Esophagus muscularis mucosa (tissue), 4 donors: ENCODE results near the gene KLF6. TPM values are rescaled to one million over a fixed set of nuclear protein-coding genes. Genes with fewer than 3 reads are reported as not detected.

Experiments used
- DNase-seq: peaks from one replicate; pipeline ENCODE4 v3.0.0-alpha.2; 2017; ENCODE audit errors: extremely low spot score
- H3K27ac ChIP-seq, 4 donors: fragments of 200-600 bp; sonication (generic); replicated peaks in 1 of 4; 1 replicate in 3 of 4; 2 replicates in 1 of 4; pipeline ENCODE4 v1.5.1; 2016 to 2019; ENCODE audit warnings: mild to moderate bottlenecking in 1 of 4
- H3K27me3 ChIP-seq, 4 donors: fragments of 200-600 bp; sonication (generic); one replicate each; pipeline versions ENCODE4 v1.5.1 to v1.6.0; 2016 to 2019
- H3K36me3 ChIP-seq, 4 donors: fragments of 200-600 bp; sonication (generic); one replicate each; pipeline ENCODE4 v1.5.1; 2016 to 2019
- H3K4me1 ChIP-seq, 4 donors: fragments of 200-600 bp; sonication (generic); one replicate each; pipeline ENCODE4 v1.5.1; 2016 to 2019
- H3K4me3 ChIP-seq, 4 donors: fragments of 200-600 bp; sonication (generic); 1 replicate in 2 of 4; 2 replicates in 2 of 4; pipeline ENCODE4 v1.5.1; 2016 to 2019; ENCODE audit warnings: mild to moderate bottlenecking in 4 of 4, moderate library complexity in 1 of 4
- H3K9me3 ChIP-seq, 4 donors: fragments of 200-600 bp; sonication (generic); 1 replicate in 3 of 4; 2 replicates in 1 of 4; pipeline ENCODE4 v1.5.1; 2016 to 2019
- EP300 ChIP-seq: sonication (generic); formaldehyde crosslinking; IDR thresholded peaks from one replicate; pipeline ENCODE4 v1.6.1; 2017; ENCODE audit warnings: antibody characterized with exemption
- POLR2A ChIP-seq: fragments of 450-650 bp; IDR thresholded peaks from one replicate; pipeline ENCODE4 v1.6.1; 2017; ENCODE audit warnings: antibody characterized with exemption, moderate library complexity, mild to moderate bottlenecking, low read depth
- POLR2AphosphoS5 ChIP-seq, 2 donors: sonication (generic); formaldehyde crosslinking; IDR thresholded peaks; one replicate each; pipeline ENCODE4 v1.6.1; 2017; ENCODE audit warnings: antibody characterized with exemption in 2 of 2
- WGBS: methylation state at CpG from one replicate; pipeline ENCODE4 v1.1.5; 2018; 5-methylcytosine and 5-hydroxymethylcytosine counted together
- intact Hi-C: fragments of 100-400 bp; cut with DNase I; formaldehyde crosslinking; loops from one replicate; pipeline ENCODE4 v1.15.1; 2023
- total RNA-seq, 4 donors: library from RNA; depleted of rRNA; stranded (reverse); fragments of >200 nt; gene quantifications; one replicate each; pipeline versions ENCODE4 v1.1.0 to v1.2.1, GENCODE V29; 2016
- TF ChIP-seq, protein P1 (sequence below), 3 experiments: fragments of 200-600 bp in 2 of 3; fragments of 450-650 bp in 1 of 3; sonication (generic) in 2 of 3; IDR thresholded peaks; one replicate each; pipeline ENCODE4 v1.5.1; 2017 to 2019; ENCODE audit warnings: antibody characterized with exemption in 3 of 3, mild to moderate bottlenecking in 2 of 3, moderate library complexity in 1 of 3

Gene KLF6
- total RNA-seq, 4 donors from 2014 or later, result 114 to 145 (median 123) TPM

DNA sequence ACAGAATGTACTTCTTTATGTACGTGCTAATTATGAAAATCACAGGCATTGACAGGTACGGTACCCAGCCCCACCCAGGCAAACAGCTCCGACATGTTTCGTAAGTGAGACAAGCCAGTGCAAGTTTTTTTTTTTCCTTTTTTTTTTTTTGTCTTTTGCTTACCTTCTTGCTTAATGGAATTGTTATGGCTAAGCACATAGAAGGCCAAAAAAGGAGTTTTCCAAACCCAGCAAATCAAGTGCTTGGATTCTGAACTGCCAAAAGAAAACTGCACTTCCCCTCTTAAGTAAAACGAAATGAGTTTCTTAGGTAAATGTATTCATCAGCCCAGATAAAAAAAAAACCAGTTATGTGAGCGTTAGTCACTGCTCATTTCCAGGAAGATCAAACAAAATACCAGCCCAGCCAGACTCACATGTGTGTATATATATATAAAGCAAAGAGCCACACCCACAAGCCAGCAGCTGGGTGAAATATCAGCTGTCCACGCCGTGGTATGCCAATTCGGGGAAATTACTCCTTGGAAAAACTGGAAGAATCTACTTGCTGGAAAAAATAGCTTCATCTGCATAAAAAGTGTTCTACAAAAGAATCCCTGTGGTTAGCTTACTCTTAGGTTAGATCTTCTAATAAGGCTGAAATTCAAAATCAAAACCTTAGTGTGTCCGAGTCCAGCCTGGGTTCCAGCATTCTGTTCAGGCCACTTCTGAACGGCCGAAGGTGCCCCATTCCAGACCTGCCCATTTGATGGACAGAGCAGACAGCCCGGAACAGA lies 8.0 kb downstream of the KLF6 start:
- H3K27me3 ChIP-seq, result no peaks in the 10 kb centered on the region
- H3K27ac ChIP-seq, result peak overlapping the region; percentile 97 to 100 (median 99)
- peaks cover 50 to 79% (median 59%) of the 10 kb centered on the region in 4 donors for H3K36me3 ChIP-seq
- 21% methylated on average over 13 of the region's 13 CpGs for WGBS
- DNase-seq, result no peak
- TF ChIP-seq POLR2AphosphoS5 (IDR thresholded peaks at IDR 0.05), result peak in 1 of 2 donors; percentile 55
- TF ChIP-seq, protein P1, sequence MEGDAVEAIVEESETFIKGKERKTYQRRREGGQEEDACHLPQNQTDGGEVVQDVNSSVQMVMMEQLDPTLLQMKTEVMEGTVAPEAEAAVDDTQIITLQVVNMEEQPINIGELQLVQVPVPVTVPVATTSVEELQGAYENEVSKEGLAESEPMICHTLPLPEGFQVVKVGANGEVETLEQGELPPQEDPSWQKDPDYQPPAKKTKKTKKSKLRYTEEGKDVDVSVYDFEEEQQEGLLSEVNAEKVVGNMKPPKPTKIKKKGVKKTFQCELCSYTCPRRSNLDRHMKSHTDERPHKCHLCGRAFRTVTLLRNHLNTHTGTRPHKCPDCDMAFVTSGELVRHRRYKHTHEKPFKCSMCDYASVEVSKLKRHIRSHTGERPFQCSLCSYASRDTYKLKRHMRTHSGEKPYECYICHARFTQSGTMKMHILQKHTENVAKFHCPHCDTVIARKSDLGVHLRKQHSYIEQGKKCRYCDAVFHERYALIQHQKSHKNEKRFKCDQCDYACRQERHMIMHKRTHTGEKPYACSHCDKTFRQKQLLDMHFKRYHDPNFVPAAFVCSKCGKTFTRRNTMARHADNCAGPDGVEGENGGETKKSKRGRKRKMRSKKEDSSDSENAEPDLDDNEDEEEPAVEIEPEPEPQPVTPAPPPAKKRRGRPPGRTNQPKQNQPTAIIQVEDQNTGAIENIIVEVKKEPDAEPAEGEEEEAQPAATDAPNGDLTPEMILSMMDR (IDR thresholded peaks at IDR 0.05), result no peak
- peak; percentile 81 for TF ChIP-seq EP300
- TF ChIP-seq POLR2A, result no peak
- H3K9me3 ChIP-seq, result no peaks in the 10 kb centered on the region
- intact Hi-C loops, result loop anchor here (5.0 to 10.0 kb wide), 3 partner anchors 152 to 530 kb away; no protein-coding TSS in a partner anchor
- H3K4me1 ChIP-seq, result peaks cover 66 to 77% (median 73%) of the 10 kb centered on the region in 4 donors
- H3K4me3 ChIP-seq, result peak overlapping the region; percentile 9 to 79 (median 45)

DNA sequence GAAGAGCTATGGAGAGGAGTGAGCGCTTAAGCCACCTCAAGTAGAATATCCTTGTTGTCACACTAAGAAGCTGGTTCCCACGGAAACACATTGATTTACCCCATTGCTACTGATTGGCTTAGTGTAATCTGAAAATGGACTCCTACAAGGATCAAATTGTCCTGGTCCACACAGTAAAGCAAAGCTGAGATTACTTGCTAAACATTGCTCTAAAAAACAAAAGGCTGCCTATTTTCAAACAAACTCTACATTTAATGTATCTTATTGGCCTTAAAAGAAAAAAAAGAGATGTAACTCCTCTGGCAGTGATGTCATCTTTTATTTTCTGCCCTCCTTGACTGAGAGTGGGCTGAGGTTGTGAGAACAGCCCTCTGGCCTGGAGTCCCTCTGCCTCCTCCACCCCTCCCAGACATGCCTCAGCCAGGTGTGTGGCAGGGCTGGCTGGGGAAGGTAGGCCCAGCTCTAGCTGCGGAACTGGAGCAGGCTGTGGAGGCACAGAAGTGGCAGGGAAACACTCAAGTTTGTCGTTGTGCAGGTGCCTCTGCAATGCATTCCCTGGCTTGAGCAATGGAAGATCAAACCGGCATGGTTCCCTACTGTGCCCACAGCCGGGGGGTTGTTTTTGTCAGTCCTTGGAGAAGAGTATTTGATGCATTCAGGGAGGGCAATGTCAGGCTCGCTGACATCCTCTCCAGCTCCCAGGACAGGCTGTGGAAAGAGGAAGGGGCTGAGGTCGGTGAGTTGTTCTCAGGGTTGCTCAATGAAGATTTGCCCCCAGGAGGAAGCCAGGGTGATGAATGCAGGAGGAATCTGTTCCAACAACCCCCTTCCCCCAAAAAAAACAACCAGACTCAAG lies 9.1 kb downstream of the KLF6 start:
- Histone ChIP-seq H3K4me1 (peaks cover 59 to 67% (median 63%) of the 10 kb centered on the region in 4 donors), H3K4me3 (peak overlapping the region in 1 of 4 donors; percentile 10)
- WGBS, result 49% methylated on average over 8 of the region's 8 CpGs

DNA sequence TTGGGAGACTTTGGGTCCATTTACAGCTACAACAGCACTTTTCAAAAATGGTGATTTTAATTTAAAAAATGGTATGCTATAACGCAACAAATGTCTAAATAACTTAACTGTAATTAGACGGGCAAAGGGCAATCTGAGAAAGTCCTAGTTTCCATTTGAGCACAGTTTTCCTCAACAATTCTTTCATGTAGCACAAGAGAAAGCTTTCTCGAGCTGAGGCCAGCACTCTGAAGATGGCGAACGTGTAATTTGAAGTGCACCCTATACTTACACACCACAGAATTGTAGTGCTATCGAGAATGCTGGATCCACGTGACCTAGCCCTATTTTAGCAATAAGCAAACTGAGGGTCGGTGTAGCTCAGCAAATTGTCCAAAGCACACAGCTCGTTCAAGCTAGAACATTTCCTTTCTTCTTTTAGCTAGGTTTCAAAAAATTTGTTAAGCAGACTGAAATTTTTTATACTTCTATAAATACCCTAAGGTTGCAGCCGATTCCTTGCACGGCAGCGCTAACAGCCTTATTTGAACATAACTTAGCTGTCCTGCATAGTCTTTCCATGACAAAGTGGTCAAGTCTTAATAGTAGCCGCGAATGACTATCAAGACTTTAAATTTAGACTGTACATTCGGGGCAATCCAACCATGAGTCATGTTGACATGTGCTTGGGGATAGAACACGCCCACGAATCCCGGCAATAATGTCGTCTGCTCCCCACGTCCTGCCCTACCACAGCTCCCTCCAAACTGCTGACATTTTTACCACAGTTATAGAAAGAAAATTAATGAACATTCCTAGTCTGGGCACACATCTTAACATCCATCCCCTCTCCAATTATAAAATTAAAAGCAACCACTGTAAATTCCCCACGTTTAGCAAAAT lies 10.0 kb downstream of the KLF6 start:
- no peaks in the 10 kb centered on the region for H3K9me3 ChIP-seq
- H3K4me1 ChIP-seq, result peaks cover 55 to 58% (median 55%) of the 10 kb centered on the region in 4 donors
- no peak for TF ChIP-seq POLR2A
- TF ChIP-seq, protein P1 (IDR thresholded peaks at IDR 0.05), result no peak
- peak in 1 of 2 donors; percentile 50 for TF ChIP-seq POLR2AphosphoS5 (IDR thresholded peaks at IDR 0.05)
- TF ChIP-seq EP300, result no peak
- H3K27ac ChIP-seq, result peak overlapping the region; percentile 97 to 100 (median 99)
- no peaks in the 10 kb centered on the region for H3K27me3 ChIP-seq
- 51% methylated on average over 21 of the region's 21 CpGs for WGBS
- intact Hi-C loops, result loop anchor here (5.0 to 10.0 kb wide), 3 partner anchors 150 to 528 kb away; no protein-coding TSS in a partner anchor
- peaks cover 33 to 59% (median 41%) of the 10 kb centered on the region in 4 donors for H3K36me3 ChIP-seq
- no peak for DNase-seq
- H3K4me3 ChIP-seq, result peak overlapping the region in 1 of 4 donors; percentile 10

More for the DNA sequence above, 9.1 kb downstream of the KLF6 start:
- H3K9me3 ChIP-seq, result no peaks in the 10 kb centered on the region
- DNase-seq, result no peak
- intact Hi-C loops, result loop anchor here (5.0 to 10.0 kb wide), 3 partner anchors 151 to 529 kb away; no protein-coding TSS in a partner anchor
- H3K27me3 ChIP-seq, result no peaks in the 10 kb centered on the region
- peaks cover 40 to 68% (median 49%) of the 10 kb centered on the region in 4 donors for H3K36me3 ChIP-seq
- H3K27ac ChIP-seq, result peak overlapping the region; percentile 97 to 100 (median 99)
- no peak for TF ChIP-seq POLR2A
- TF ChIP-seq POLR2AphosphoS5 (IDR thresholded peaks at IDR 0.05), result peak in 1 of 2 donors; percentile 54

DNA sequence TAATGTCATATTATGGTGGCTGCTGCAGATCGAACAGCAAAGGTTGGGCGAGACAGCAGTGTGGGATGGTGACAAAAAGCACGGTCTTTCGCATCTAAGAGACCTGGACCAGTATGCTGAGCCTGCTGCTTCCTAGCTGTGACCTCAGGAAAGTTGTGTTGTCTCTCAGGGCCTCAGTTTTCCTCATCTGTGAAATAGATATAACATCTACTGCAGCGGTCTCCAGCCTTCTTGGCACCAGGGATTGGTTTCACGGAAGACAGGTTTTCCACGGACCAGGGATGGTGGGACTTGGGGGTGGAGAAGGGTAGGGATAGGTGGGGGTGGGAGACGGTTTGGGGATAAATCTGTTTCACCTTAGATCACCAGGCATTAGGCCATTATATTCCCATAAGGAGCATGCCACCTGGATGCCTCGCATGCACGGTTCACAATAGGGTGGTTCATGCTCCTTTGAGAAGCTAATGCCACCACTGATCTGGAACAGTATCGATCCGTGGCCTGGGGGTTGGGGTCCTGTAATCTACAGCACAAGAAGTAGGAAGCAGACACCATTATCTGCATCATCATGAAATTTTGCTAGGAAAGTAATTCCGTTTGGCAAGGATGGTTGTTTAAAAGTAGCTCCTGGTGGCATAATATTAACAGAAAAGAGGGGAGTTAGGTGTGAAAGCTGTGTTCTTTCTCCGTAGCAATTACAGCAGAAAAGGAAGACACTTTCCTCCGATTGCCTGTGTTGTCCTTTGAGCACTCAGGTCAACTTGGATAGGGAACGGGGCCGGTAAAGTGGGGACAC lies 10.8 kb downstream of the KLF6 start:
- H3K36me3 ChIP-seq, result peaks cover 24 to 51% (median 32%) of the 10 kb centered on the region in 4 donors
- TF ChIP-seq, protein P1 (IDR thresholded peaks at IDR 0.05), result no peak
- TF ChIP-seq POLR2A (no peak), EP300 (no peak), POLR2AphosphoS5 (IDR thresholded peaks at IDR 0.05) (no peak)
- no peak overlapping the region for H3K4me3 ChIP-seq
- no peaks in the 10 kb centered on the region for H3K9me3 ChIP-seq
- peaks cover 46 to 50% (median 47%) of the 10 kb centered on the region in 4 donors for H3K4me1 ChIP-seq
- intact Hi-C loops, result loop anchor here (10.0 kb wide), 1 partner anchor 149 kb away; no protein-coding TSS in a partner anchor
- H3K27ac ChIP-seq, result peak overlapping the region; percentile 97 to 100 (median 99)
- no peaks in the 10 kb centered on the region for H3K27me3 ChIP-seq
- WGBS, result 95% methylated on average over 17 of the region's 17 CpGs
- no peak for DNase-seq
